Thoracic aorta (tissue), 2 donors: Measurements from ENCODE around the gene DEGS1. TPM values are rescaled to one million over a fixed set of nuclear protein-coding genes. Genes with fewer than 3 reads are reported as not detected.

Source experiments
- ATAC-seq: fragments of 150-250 bp; one replicate; pipeline ENCODE4 v1.8.0; 2017; ENCODE audit warnings: low read depth; ENCODE audit not compliant: insufficient number of reproducible peaks, low FRiP score
- DNase-seq: peaks from one replicate; pipeline ENCODE4 v3.0.0-alpha.2; 2020; ENCODE audit warnings: low spot score
- H3K27ac ChIP-seq, 2 donors: fragments of 200-600 bp; sonication (generic); 1 replicate in 1 of 2; 2 replicates in 1 of 2; pipeline ENCODE4 v1.5.1; 2016; ENCODE audit warnings: mild to moderate bottlenecking in 2 of 2, moderate library complexity in 2 of 2
- H3K27me3 ChIP-seq: fragments of 200-600 bp; sonication (generic); replicated peaks from 2 replicates; pipeline ENCODE4 v1.6.0; 2016; ENCODE audit warnings: mild to moderate bottlenecking; ENCODE audit not compliant: insufficient read depth
- H3K36me3 ChIP-seq: fragments of 200-600 bp; sonication (generic); one replicate; pipeline ENCODE4 v1.5.1; 2016
- H3K4me1 ChIP-seq, 2 donors: fragments of 200-600 bp; sonication (generic); 1 replicate in 1 of 2; 2 replicates in 1 of 2; pipeline versions ENCODE4 v1.5.1 to v1.6.0; 2016; ENCODE audit warnings: low read depth in 2 of 2, mild to moderate bottlenecking in 1 of 2; ENCODE audit not compliant: control insufficient read depth in 1 of 2
- H3K4me3 ChIP-seq: fragments of 200-600 bp; sonication (generic); 2 replicates; pipeline ENCODE4 v1.5.1; 2016; ENCODE audit warnings: mild to moderate bottlenecking
- H3K9me3 ChIP-seq: fragments of 200-600 bp; sonication (generic); 2 replicates; pipeline ENCODE4 v1.5.1; 2016
- total RNA-seq, 2 donors: library from RNA; depleted of rRNA; stranded (reverse); fragments of >200 nt; gene quantifications; one replicate each; pipeline versions ENCODE4 v1.1.0 to v1.2.3, GENCODE V29; 2016
- TF ChIP-seq, protein P1 (sequence below): fragments of 200-600 bp; sonication (generic); IDR thresholded peaks from one replicate; pipeline ENCODE4 v1.5.1; 2019; ENCODE audit warnings: antibody characterized with exemption

The DEGS1 gene
- total RNA-seq, 2 donors from 2014 or later = 104 to 111 TPM

DNA sequence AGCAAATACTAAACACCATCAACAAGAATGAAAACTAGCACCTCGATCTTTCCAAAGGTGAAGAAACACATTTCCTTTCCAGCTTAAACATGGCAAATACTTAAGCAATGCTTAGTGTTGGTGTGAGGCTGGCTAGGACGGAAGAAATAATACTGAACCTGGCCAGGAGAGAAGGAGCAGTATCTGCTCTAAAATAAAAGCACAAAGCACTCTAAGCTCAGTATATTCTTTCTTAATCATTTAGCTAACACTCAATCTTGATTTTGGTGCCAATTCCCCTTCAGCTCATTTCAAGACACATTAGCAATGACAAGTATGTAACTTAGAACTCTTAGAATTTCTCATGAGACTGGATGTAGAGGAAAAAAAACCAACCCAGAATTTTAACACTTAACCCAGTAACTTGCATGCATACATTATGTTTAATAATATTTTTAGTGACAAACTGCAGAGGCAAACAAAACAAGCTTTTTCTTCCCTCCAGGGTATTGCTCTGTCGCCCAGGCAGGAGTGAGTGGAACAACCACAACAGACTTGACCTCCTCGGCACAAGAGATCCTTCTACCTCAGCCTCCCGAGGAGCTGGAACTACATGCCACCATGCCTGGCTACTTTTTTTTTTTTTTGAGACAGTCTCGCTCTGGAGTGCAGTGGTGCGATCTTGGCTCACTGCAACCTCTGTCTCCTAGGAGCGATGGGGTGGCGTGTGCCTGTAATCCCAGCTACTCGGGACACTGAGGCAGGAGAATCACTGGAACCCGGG lies 54.3 kb downstream of the DEGS1 start:
- Histone ChIP-seq H3K27ac (no peak overlapping the region), H3K27me3 (no peaks in the 10 kb centered on the region), H3K4me1 (no peaks in the 10 kb centered on the region), H3K9me3 (no peaks in the 10 kb centered on the region), H3K4me3 (no peak overlapping the region), H3K36me3 (peaks cover 23% of the 10 kb centered on the region)
- no peak for ATAC-seq
- no peak for DNase-seq
- TF ChIP-seq, protein P1, sequence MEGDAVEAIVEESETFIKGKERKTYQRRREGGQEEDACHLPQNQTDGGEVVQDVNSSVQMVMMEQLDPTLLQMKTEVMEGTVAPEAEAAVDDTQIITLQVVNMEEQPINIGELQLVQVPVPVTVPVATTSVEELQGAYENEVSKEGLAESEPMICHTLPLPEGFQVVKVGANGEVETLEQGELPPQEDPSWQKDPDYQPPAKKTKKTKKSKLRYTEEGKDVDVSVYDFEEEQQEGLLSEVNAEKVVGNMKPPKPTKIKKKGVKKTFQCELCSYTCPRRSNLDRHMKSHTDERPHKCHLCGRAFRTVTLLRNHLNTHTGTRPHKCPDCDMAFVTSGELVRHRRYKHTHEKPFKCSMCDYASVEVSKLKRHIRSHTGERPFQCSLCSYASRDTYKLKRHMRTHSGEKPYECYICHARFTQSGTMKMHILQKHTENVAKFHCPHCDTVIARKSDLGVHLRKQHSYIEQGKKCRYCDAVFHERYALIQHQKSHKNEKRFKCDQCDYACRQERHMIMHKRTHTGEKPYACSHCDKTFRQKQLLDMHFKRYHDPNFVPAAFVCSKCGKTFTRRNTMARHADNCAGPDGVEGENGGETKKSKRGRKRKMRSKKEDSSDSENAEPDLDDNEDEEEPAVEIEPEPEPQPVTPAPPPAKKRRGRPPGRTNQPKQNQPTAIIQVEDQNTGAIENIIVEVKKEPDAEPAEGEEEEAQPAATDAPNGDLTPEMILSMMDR = no peak

DNA sequence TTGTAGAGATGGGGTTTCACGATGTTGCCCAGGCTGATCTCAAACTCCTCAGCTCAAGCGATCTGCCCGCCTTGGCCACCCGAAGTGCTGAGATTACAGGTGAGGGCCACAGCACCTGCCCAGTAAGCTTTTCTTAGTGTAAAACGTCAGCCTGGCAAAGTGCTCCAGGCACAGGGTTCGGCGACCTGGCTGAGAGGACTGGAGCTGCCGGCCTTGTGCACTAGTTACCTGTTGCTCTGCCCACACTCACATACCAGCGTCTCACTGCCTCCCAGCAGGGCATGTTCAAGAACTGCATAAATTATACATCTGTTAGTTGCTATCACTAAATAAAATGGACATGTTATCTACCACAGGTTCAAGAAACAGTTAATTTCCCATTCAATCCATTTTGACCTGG lies 55.2 kb downstream of the DEGS1 start:
- DNase-seq = no peak
- H3K4me3 ChIP-seq = no peak overlapping the region
- ATAC-seq = no peak
- no peaks in the 10 kb centered on the region for H3K27me3 ChIP-seq
- TF ChIP-seq, protein P1 = no peak
- no peak overlapping the region for H3K27ac ChIP-seq
- no peaks in the 10 kb centered on the region for H3K9me3 ChIP-seq
- no peaks in the 10 kb centered on the region for H3K4me1 ChIP-seq
- H3K36me3 ChIP-seq = peaks cover 20% of the 10 kb centered on the region

DNA sequence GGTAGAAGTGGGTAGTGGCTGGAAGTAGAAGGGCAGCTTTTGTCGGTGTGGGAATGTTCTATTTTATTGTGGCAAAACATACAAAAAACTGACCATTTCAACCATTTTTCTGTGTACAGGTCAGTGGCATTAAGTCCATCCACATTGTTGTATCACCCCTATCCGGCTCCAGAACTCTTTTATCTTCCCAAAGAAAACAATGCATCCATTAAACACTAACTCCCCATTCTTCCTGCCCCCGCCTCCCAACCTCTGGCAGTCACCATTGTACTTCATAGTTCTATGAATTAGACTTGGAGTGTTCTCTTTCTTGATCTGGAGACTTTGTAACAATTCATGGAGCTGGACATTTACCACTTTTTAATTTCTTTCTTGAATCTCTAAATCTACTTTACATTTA lies 55.7 kb downstream of the DEGS1 start:
- H3K4me1 ChIP-seq = no peaks in the 10 kb centered on the region
- H3K36me3 ChIP-seq = peaks cover 20% of the 10 kb centered on the region
- H3K27ac ChIP-seq = no peak overlapping the region
- no peak overlapping the region for H3K4me3 ChIP-seq
- H3K9me3 ChIP-seq = no peaks in the 10 kb centered on the region
- TF ChIP-seq, protein P1 = no peak
- no peak for ATAC-seq
- DNase-seq = no peak
- no peaks in the 10 kb centered on the region for H3K27me3 ChIP-seq

Other genes starting within 250 kb of the DEGS1 start
- 10 to 100 TPM; 20.7 to 41.9 TPM for gene FBXO28, start 69.1 kb upstream of the DEGS1 start, total RNA-seq
- gene NVL, start 146.9 kb downstream of the DEGS1 start, total RNA-seq = 10 to 100 TPM; 11.6 to 30.7 TPM
- gene CNIH4, start 173.6 kb downstream of the DEGS1 start, total RNA-seq = 10 to 100 TPM; 31.0 to 55.5 TPM